Measurements from ENCODE around the gene PGLYRP1.

PGLYRP1 gene

DNA sequence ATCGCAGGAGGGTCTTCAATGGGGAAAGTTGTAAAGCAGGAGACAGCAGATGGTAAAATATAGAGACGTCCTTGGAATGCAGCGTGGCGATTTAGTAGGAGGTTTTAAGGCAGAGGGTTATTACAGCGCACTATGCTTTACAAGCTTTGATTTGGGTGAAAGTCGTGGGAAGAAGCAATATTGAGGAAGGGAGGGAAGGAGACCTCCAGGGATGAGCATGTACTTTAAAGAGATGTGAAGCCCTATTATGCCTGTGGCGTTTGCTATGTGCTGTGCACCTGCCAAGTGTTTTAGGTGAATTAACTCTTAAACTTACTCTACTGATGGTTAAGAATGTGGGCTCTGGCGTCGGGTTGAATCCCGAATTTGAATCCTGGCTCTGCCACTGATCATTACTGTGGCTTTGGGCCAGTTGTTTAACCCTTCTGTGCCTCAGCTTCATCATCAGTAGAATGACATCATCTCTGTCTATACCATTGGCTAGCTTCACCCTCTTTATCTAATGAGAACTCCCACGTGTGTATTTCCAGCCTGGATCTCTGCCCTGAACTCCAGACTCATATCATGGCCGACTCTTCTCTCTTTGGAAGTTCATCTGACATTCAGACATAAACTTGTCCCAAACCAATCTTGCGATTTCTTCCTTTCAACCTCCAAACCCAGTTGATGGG is 27.0 kb downstream of the PGLYRP1 start (continued):
- TF ChIP-seq ZNF670 (tag by site-specific recombination; IDR thresholded peaks at IDR 0.05; ENCODE audit: low read depth) (no peak), ZXDB (tag by site-specific recombination; IDR thresholded peaks at IDR 0.05) (0 out of 2 replicates have a peak, but pooled peaks have one; percentile 10), ZNF473 (tag by site-specific recombination; IDR thresholded peaks at IDR 0.05) (no peak), ZFP69B (tag by site-specific recombination; IDR thresholded peaks at IDR 0.05) (no peak), KLF9 (tag by site-specific recombination; IDR thresholded peaks at IDR 0.05; ENCODE audit: low read depth) (0 out of 2 replicates have a peak, but pooled peaks have one; percentile 2), BCL11A (tag by site-specific recombination; IDR thresholded peaks at IDR 0.05; ENCODE audit: low read depth) (no peak), ZNF302 (tag by site-specific recombination; IDR thresholded peaks at IDR 0.05; ENCODE audit: low read depth) (no peak), ZBTB7A (tag by site-specific recombination; IDR thresholded peaks at IDR 0.05; ENCODE audit: low read depth) (no peak), SP2 (tag by site-specific recombination; IDR thresholded peaks at IDR 0.05) (no peak)
- TF ChIP-seq, protein P1, sequence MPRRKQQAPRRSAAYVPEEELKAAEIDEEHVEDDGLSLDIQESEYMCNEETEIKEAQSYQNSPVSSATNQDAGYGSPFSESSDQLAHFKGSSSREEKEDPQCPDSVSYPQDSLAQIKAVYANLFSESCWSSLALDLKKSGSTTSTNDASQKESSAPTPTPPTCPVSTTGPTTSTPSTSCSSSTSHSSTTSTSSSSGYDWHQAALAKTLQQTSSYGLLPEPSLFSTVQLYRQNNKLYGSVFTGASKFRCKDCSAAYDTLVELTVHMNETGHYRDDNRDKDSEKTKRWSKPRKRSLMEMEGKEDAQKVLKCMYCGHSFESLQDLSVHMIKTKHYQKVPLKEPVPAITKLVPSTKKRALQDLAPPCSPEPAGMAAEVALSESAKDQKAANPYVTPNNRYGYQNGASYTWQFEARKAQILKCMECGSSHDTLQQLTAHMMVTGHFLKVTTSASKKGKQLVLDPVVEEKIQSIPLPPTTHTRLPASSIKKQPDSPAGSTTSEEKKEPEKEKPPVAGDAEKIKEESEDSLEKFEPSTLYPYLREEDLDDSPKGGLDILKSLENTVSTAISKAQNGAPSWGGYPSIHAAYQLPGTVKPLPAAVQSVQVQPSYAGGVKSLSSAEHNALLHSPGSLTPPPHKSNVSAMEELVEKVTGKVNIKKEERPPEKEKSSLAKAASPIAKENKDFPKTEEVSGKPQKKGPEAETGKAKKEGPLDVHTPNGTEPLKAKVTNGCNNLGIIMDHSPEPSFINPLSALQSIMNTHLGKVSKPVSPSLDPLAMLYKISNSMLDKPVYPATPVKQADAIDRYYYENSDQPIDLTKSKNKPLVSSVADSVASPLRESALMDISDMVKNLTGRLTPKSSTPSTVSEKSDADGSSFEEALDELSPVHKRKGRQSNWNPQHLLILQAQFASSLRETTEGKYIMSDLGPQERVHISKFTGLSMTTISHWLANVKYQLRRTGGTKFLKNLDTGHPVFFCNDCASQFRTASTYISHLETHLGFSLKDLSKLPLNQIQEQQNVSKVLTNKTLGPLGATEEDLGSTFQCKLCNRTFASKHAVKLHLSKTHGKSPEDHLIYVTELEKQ (tag by site-specific recombination; IDR thresholded peaks at IDR 0.05; ENCODE audit: borderline replicate concordance) = no peak
- TF ChIP-seq, protein P2, sequence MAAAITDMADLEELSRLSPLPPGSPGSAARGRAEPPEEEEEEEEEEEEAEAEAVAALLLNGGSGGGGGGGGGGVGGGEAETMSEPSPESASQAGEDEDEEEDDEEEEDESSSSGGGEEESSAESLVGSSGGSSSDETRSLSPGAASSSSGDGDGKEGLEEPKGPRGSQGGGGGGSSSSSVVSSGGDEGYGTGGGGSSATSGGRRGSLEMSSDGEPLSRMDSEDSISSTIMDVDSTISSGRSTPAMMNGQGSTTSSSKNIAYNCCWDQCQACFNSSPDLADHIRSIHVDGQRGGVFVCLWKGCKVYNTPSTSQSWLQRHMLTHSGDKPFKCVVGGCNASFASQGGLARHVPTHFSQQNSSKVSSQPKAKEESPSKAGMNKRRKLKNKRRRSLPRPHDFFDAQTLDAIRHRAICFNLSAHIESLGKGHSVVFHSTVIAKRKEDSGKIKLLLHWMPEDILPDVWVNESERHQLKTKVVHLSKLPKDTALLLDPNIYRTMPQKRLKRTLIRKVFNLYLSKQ (tag by site-specific recombination; IDR thresholded peaks at IDR 0.05; ENCODE audit: borderline replicate concordance) = no peak
- TF ChIP-seq, protein P3, sequence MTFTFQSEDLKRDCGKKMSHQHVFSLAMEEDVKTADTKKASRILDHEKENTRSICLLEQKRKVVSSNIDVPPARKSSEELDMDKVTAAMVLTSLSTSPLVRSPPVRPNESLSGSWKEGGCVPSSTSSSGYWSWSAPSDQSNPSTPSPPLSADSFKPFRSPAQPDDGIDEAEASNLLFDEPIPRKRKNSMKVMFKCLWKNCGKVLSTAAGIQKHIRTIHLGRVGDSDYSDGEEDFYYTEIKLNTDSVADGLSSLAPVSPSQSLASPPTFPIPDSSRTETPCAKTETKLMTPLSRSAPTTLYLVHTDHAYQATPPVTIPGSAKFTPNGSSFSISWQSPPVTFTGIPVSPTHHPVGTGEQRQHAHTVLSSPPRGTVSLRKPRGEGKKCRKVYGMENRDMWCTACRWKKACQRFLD (tag by site-specific recombination; IDR thresholded peaks at IDR 0.05) = no peak

DNA sequence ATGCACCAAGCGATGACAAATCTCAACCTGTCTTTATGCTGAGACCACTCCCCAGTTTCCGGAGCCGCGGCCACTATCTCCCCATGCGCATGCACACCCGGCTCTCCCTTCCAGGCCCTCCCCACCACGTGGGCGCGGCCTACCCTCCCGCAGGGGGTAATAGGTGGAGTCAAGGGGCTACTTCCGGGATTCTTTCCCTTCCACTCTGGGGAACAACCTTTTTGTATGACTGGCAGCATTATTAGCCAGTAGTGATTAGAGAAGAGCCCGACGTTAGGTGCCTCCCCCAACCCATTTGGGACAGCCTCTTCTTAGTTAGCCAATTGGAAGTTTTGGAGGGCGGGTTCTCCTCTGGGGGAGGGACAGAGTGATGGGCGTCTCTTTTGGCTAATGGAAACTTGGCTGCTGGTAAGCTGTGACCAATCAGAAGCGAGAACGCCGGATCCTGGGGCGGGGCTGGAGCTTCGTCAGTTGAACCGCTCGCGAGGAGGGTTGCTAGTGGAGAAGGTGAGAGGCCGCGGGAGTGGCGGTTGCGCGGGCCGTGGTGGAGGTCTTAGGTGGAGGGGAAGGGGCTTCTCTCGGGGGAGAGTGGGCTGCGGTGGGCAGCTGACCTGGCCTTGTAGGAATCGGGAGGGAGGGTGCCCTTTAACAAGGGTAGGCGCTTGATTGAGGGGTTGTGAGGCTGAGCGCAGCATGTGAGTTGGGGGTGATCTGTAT is 27.7 kb downstream of the PGLYRP1 start, which contains the start of gene CCDC61:
CCDC61 (plus strand) TSS at position 470 of the 717 bp plus-strand sequence. CDS start 7,552 bp downstream, outside the sequence.
- no peak within 1 kb of the TSS; the same call in 1 of the 2 replicates for H3K27ac ChIP-seq (ENCODE audit: extremely low read depth, low read depth, low read length)
- H3K4me3 ChIP-seq (ENCODE audit: low read depth, low read length) = peak within 1 kb of the TSS; percentile 62
- peaks cover 12% of the 10 kb centered on the region for H3K4me1 ChIP-seq (ENCODE audit: control insufficient read depth, insufficient read depth, low read length)
- no peaks in the 10 kb centered on the region for H3K9me3 ChIP-seq (ENCODE audit: control insufficient read depth, insufficient read depth, low read depth, low read length)
- ChIA-PET CTCF (interaction anchor here (0.9 to 3.4 kb wide), 6 partner anchors 9 to 178 kb away, joined by 3 to 26 read pairs (median 8); no protein-coding TSS in a partner anchor), POLR2A (interaction anchor here (0.6 to 2.2 kb wide), 35 partner anchors 8 to 1553 kb away, joined by 3 to 30 read pairs (median 5); partner anchors contain the start of genes CCDC8, IRF2BP1, MYPOP and QPCTL)
- H3K36me3 ChIP-seq (ENCODE audit: control insufficient read depth in 2 of 2, insufficient read depth in 1 of 2, low read length in 2 of 2) = peaks cover 4 to 6% of the 10 kb centered on the region in 2 experiments; a peak in 2 of 3 replicates
- TF ChIP-seq, protein P4, sequence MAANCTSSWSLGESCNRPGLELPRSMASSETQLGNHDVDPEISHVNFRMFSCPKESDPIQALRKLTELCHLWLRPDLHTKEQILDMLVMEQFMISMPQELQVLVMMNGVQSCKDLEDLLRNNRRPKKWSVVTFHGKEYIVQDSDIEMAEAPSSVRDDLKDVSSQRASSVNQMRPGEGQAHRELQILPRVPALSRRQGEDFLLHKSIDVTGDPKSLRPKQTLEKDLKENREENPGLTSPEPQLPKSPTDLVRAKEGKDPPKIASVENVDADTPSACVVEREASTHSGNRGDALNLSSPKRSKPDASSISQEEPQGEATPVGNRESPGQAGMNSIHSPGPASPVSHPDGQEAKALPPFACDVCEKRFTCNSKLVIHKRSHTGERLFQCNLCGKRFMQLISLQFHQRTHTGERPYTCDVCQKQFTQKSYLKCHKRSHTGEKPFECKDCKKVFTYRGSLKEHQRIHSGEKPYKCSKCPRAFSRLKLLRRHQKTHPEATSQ (tag by site-specific recombination; IDR thresholded peaks at IDR 0.05) = no peak
- no peak for TF ChIP-seq ZNF404 (tag by site-specific recombination; IDR thresholded peaks at IDR 0.05)
- no peak for TF ChIP-seq ZNF416 (tag by site-specific recombination; IDR thresholded peaks at IDR 0.05)
- 0 out of 2 replicates have a peak, but pooled peaks have one; percentile 20 for TF ChIP-seq KLF10 (tag by site-specific recombination; IDR thresholded peaks at IDR 0.05)
- peak; percentile 30 for TF ChIP-seq KLF9 (tag by site-specific recombination; IDR thresholded peaks at IDR 0.05; ENCODE audit: low read depth)
- no peak for TF ChIP-seq ZNF324 (tag by site-specific recombination; IDR thresholded peaks at IDR 0.05)
- no peak for TF ChIP-seq ZNF37A (tag by site-specific recombination; IDR thresholded peaks at IDR 0.05)
- TF ChIP-seq ZSCAN30 (tag by site-specific recombination; IDR thresholded peaks at IDR 0.05) = no peak
- TF ChIP-seq, protein P5, sequence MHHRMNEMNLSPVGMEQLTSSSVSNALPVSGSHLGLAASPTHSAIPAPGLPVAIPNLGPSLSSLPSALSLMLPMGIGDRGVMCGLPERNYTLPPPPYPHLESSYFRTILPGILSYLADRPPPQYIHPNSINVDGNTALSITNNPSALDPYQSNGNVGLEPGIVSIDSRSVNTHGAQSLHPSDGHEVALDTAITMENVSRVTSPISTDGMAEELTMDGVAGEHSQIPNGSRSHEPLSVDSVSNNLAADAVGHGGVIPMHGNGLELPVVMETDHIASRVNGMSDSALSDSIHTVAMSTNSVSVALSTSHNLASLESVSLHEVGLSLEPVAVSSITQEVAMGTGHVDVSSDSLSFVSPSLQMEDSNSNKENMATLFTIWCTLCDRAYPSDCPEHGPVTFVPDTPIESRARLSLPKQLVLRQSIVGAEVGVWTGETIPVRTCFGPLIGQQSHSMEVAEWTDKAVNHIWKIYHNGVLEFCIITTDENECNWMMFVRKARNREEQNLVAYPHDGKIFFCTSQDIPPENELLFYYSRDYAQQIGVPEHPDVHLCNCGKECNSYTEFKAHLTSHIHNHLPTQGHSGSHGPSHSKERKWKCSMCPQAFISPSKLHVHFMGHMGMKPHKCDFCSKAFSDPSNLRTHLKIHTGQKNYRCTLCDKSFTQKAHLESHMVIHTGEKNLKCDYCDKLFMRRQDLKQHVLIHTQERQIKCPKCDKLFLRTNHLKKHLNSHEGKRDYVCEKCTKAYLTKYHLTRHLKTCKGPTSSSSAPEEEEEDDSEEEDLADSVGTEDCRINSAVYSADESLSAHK (tag by site-specific recombination; IDR thresholded peaks at IDR 0.05) = no peak

All from HEK293 (cell line).